ENCODE data around the gene MPHOSPH8.
A peak's percentile ranks its signal among the peaks of the same experiment; 100 is the strongest.

MPHOSPH8 gene

DNA sequence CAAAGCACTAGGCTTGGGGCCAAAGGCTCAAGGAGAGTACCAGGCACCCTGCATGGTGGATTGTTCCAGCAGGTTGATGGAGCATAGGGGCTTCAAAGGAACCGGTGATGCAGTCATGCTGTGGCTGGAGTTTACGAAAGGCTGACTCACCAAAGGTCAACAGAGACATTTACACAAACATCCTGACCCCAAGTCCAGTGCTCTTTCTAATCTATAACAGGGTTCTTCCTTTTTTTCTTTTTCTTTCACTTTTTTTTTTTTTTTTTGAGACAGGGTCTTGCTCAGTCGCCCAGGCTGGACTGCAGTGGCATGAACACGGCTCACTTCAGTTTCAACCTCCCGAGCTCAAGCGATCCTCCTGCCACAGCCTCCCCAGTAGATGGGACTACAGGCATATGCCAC lies 36.5 kb upstream of the MPHOSPH8 start:
- TF ChIP-seq TAF1 (IDR thresholded peaks at IDR 0.05; ENCODE audit: low read depth, low read length), result no peak
- no peak for TF ChIP-seq POU2F2 (IDR thresholded peaks at IDR 0.05; ENCODE audit: low read depth, low read length)
- no peak for TF ChIP-seq POLR2AphosphoS5 (IDR thresholded peaks at IDR 0.05; ENCODE audit: low read depth, low read length)
- no peak for TF ChIP-seq POLR2A (IDR thresholded peaks at IDR 0.05; ENCODE audit: low read depth, low read length)
- TF ChIP-seq PAX5 (IDR thresholded peaks at IDR 0.05; ENCODE audit: insufficient read depth, low read length, severe bottlenecking), result no peak
- no peak for TF ChIP-seq SPI1 (IDR thresholded peaks at IDR 0.05; ENCODE audit: low read depth, low read length)
- no peak for FAIRE-seq

DNA sequence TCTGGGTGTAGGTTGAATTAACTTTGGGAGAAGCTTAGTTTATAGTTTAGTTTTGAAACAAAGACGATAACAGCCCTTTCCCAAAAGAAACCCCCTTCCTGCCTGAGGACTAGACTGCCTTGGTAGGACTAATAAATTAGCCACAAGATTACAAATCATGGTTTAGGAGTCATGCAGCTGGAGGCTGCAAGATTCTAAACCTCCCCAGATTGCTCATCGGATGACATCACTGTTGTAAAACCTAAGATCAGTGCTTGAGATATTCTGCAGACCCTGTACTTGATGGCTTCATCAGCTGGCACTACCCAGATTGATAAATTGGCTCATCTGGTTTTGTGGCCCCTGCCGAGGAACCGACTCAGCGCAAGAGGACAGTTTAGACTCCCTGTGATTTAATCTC lies 35.9 kb upstream of the MPHOSPH8 start:
- TF ChIP-seq PAX5 (IDR thresholded peaks at IDR 0.05; ENCODE audit: insufficient read depth, low read length, severe bottlenecking), result no peak
- no peak for TF ChIP-seq SPI1 (IDR thresholded peaks at IDR 0.05; ENCODE audit: low read depth, low read length)
- TF ChIP-seq POLR2A (IDR thresholded peaks at IDR 0.05; ENCODE audit: low read depth, low read length), result no peak
- no peak for TF ChIP-seq POLR2AphosphoS5 (IDR thresholded peaks at IDR 0.05; ENCODE audit: low read depth, low read length)
- TF ChIP-seq POU2F2 (IDR thresholded peaks at IDR 0.05; ENCODE audit: low read depth, low read length), result no peak
- TF ChIP-seq TAF1 (IDR thresholded peaks at IDR 0.05; ENCODE audit: low read depth, low read length), result no peak
- FAIRE-seq (peak; percentile 35), DNase-seq (ENCODE audit: insufficient read length, low spot score) (no peak)

More for the DNA sequence above, 36.5 kb upstream of the MPHOSPH8 start:
- DNase-seq (ENCODE audit: insufficient read length, low spot score), result no peak

DNA sequence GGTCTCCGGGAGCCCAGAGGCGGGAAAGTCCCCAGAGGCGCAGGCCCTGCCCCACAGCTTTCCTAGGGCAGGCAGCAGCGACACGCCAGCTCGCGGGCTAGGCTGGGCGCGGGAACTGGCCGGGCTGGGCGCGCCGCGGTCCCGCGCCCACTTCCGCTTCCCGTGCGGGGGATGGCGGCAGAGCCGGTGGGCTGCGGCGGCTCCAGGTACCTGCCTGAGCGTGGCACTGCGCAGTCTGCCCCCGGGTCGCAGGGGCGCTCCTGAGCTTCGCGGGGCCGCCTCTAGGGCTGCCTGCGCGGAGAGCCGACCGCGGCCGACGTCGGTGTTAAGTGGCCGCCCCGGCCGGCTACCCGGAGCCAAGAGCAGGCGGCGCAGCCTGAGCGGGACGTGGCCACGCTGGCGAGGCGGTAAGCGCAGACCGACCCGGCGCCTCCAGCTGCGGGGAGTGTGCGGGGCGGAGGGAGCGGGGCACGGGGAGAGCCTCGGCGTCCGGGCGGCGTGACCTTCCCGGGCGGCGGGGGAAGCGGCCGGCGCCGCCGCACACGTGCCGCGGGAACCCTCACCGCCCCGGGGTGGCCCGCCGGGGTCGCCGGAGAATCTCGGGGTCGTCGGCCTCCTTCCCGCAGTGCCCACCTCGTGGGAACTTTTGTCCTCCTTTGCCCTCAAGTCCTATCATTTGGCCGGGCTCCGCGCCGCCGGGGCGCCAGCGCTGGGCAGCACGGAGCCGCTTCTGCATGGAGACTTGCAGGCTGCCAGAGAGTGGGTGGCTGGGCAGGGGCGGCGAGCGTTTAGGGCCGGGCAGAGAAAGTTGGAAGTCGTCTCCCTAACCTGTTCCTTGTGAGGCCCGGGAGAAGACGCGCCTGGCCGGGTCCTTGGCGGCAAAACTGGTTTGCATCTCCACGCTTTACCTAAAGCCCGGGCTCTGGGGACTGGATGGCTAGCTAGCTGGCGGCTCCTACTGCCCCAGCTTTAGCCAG lies 31.4 kb upstream of the MPHOSPH8 start:
- FAIRE-seq (peak; percentile 43), DNase-seq (ENCODE audit: insufficient read length, low spot score) (peak; percentile 76)
- no peak for TF ChIP-seq POLR2AphosphoS5 (IDR thresholded peaks at IDR 0.05; ENCODE audit: low read depth, low read length)
- peak; percentile 67 for TF ChIP-seq SPI1 (IDR thresholded peaks at IDR 0.05; ENCODE audit: low read depth, low read length)
- no peak for TF ChIP-seq PAX5 (IDR thresholded peaks at IDR 0.05; ENCODE audit: insufficient read depth, low read length, severe bottlenecking)
- peak; percentile 55; the same call in 1 of the 2 replicates for TF ChIP-seq POLR2A (IDR thresholded peaks at IDR 0.05; ENCODE audit: low read depth, low read length)
- 0 out of 2 replicates have a peak, but pooled peaks have one; percentile 26 for TF ChIP-seq TAF1 (IDR thresholded peaks at IDR 0.05; ENCODE audit: low read depth, low read length)
- TF ChIP-seq POU2F2 (IDR thresholded peaks at IDR 0.05; ENCODE audit: low read depth, low read length), result no peak

DNA sequence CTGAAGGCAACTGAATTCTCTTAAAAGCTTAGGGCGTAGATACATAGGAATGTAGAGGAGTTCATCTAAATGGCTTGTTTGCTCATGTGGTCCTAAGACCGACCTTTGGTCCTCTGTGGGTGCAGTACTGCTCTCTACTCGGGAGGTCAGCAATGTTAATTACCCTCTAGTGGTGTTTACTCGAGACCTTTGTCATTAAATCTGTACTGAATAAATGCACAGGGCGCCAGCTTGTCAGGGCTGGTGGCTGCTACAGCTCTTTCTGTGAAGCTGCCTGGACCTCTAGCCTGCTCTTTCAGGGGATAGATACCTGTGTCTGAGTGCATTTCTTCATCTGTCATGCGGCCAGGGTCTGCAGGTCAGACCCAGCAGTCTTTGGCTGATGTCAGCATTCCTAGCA lies 29.2 kb upstream of the MPHOSPH8 start:
- FAIRE-seq, result no peak
- DNase-seq (ENCODE audit: insufficient read length, low spot score), result no peak

DNA sequence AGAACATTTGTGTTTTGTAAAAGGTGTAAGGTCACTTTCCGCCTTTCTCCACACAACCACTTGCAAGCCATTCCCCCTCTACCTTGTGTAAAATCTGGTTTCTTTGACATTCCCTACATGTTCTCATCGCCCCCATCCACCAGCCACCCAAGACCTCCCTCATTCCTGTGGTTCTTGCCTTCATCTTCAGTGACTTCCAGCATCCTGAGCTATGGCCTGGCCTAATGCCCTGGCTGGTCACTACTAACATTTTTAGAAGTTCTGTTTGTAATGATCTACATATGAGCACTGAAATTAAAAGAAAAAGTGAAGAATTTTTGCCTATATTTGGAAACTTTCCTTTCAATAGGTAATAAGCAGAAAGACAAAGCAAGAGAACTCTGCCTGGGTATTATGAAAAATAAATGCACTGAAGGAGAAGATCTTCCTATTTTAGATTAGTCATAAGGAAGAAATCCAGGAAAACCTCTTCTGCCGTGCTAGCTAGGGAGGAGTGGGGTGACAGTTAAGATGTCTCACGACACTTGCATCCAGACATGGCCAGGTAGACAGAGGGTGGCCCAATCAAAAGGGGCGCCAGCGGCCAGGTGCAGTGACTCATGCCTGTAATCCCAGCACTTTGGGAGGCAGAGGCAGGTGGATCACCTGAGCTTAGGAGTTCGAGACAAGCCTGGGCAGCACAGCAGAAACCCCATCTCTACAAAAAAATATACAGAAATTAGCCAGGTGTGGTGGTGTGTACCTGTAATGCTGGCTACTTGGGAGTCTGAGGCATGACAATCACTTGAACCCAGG lies 28.1 kb upstream of the MPHOSPH8 start:
- DNase-seq (ENCODE audit: insufficient read length, low spot score) (no peak), FAIRE-seq (no peak)
- TF ChIP-seq SPI1 (IDR thresholded peaks at IDR 0.05; ENCODE audit: low read depth, low read length), result no peak
- no peak for TF ChIP-seq POU2F2 (IDR thresholded peaks at IDR 0.05; ENCODE audit: low read depth, low read length)
- no peak for TF ChIP-seq POLR2AphosphoS5 (IDR thresholded peaks at IDR 0.05; ENCODE audit: low read depth, low read length)
- no peak for TF ChIP-seq POLR2A (IDR thresholded peaks at IDR 0.05; ENCODE audit: low read depth, low read length)
- TF ChIP-seq PAX5 (IDR thresholded peaks at IDR 0.05; ENCODE audit: insufficient read depth, low read length, severe bottlenecking), result no peak
- no peak for TF ChIP-seq TAF1 (IDR thresholded peaks at IDR 0.05; ENCODE audit: low read depth, low read length)

More for the DNA sequence above, 29.2 kb upstream of the MPHOSPH8 start:
- TF ChIP-seq SPI1 (IDR thresholded peaks at IDR 0.05; ENCODE audit: low read depth, low read length) (no peak), POLR2AphosphoS5 (IDR thresholded peaks at IDR 0.05; ENCODE audit: low read depth, low read length) (no peak), TAF1 (IDR thresholded peaks at IDR 0.05; ENCODE audit: low read depth, low read length) (no peak), POU2F2 (IDR thresholded peaks at IDR 0.05; ENCODE audit: low read depth, low read length) (no peak), PAX5 (IDR thresholded peaks at IDR 0.05; ENCODE audit: insufficient read depth, low read length, severe bottlenecking) (no peak), POLR2A (IDR thresholded peaks at IDR 0.05; ENCODE audit: low read depth, low read length) (no peak)

DNA sequence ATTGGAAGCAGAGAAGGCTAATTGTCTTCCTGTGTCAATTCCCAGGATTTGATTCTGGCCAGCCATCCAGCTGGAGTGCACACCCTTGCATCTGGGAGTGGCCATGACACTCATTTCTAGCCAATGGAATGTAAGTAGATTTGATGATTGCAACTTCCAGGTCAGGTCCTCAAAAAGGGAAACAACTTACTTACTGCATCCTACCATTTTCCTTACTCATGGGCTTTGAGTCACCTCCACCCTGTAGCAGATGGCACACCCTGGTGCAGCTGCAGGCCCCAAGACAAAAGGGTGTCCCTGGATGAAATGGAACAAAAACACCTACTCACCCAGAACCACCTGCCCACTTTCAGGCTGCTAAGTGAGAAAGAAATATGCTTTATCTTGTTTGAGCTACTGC lies 27.3 kb upstream of the MPHOSPH8 start:
- TF ChIP-seq TAF1 (IDR thresholded peaks at IDR 0.05; ENCODE audit: low read depth, low read length) (no peak), POU2F2 (IDR thresholded peaks at IDR 0.05; ENCODE audit: low read depth, low read length) (no peak), POLR2A (IDR thresholded peaks at IDR 0.05; ENCODE audit: low read depth, low read length) (no peak), PAX5 (IDR thresholded peaks at IDR 0.05; ENCODE audit: insufficient read depth, low read length, severe bottlenecking) (no peak), SPI1 (IDR thresholded peaks at IDR 0.05; ENCODE audit: low read depth, low read length) (no peak), POLR2AphosphoS5 (IDR thresholded peaks at IDR 0.05; ENCODE audit: low read depth, low read length) (no peak)
- no peak for FAIRE-seq
- DNase-seq (ENCODE audit: insufficient read length, low spot score), result no peak

DNA sequence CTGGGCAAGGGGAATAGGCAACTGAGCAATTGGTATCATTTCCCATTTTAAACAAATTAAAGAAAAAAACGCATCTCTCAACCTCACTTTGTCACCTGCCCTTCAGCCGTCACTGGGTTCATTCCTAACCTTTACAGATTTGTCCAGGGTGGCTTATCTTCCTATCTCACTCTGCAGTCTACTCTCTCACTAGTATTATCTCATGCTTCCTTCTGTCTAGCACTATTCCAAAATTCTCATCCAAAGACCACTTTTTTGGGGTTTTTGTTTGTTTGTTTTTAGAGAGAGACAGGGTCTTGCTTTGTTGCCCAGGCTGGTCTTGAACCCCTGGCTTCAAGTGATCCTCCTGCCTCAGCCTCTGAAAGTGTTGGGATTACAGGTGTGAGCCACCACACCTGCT lies 26.7 kb upstream of the MPHOSPH8 start:
- no peak for FAIRE-seq

DNA sequence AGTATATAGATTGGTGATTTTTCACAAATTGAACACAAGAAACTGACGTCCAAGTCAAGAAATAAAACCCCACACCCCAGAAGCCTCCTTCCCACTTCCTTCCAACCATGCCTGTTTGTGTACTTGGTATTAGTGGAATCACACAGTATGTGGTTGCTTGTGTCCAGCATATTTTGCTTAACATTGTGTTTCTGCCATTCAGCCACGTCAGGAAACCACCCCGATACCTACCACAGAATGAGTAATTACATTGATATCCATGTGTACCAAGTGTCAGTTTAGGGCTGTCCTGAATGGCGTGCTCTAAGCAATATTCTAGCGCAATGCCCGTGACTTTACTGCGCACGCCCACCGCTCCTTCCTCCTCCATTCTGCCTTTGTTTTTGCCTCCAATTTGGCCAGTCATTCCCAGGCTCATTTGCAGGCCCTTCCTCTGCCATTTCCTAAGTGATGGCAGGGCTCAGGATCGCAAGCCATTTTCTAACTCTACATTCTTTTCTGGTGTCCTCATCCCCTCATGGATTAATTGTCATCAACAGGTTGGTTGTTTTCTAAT lies 25.9 kb upstream of the MPHOSPH8 start:
- no peak for FAIRE-seq
- TF ChIP-seq POU2F2 (IDR thresholded peaks at IDR 0.05; ENCODE audit: low read depth, low read length) (no peak), SPI1 (IDR thresholded peaks at IDR 0.05; ENCODE audit: low read depth, low read length) (no peak), PAX5 (IDR thresholded peaks at IDR 0.05; ENCODE audit: insufficient read depth, low read length, severe bottlenecking) (no peak), POLR2A (IDR thresholded peaks at IDR 0.05; ENCODE audit: low read depth, low read length) (no peak)
- DNase-seq (ENCODE audit: insufficient read length, low spot score), result no peak

More for the DNA sequence above, 26.7 kb upstream of the MPHOSPH8 start:
- no peak for DNase-seq (ENCODE audit: insufficient read length, low spot score)
- TF ChIP-seq POU2F2 (IDR thresholded peaks at IDR 0.05; ENCODE audit: low read depth, low read length), result no peak

DNA sequence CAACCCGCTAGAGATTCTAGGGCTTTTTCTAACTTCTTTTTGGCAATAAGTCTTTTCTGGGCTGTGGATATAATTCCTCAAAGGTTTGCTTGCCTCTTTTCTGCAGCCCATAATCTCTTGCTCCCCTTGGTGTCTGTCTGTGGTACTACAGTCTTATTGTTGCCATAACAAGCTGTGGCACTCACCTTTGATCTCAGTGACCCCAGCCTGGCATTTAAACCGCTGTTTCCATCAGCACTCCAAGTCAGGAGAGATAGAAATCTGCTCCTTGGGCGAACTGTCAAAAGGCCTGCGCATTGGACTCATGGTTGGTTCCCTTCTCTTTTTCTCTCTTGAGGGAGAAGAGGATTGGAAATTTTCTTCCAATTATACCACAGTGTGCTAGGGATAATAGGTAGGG lies 14.5 kb upstream of the MPHOSPH8 start:
- DNase-seq (ENCODE audit: insufficient read length, low spot score) (peak; percentile 29), FAIRE-seq (no peak)
- no peak for TF ChIP-seq POU2F2 (IDR thresholded peaks at IDR 0.05; ENCODE audit: low read depth, low read length)
- no peak for TF ChIP-seq SPI1 (IDR thresholded peaks at IDR 0.05; ENCODE audit: low read depth, low read length)
- TF ChIP-seq TAF1 (IDR thresholded peaks at IDR 0.05; ENCODE audit: low read depth, low read length), result no peak
- no peak for TF ChIP-seq POLR2A (IDR thresholded peaks at IDR 0.05; ENCODE audit: low read depth, low read length)
- no peak for TF ChIP-seq POLR2AphosphoS5 (IDR thresholded peaks at IDR 0.05; ENCODE audit: low read depth, low read length)
